Measurements from ENCODE around the gene SRPRA. TPM values are rescaled to one million over a fixed set of nuclear protein-coding genes. Genes with fewer than 3 reads are reported as not detected.

Gene SRPRA
- total RNA-seq, 1 donor from 2014 or later = 39.4 TPM

- peak in 1 of 2 donors; percentile 46 for DNase-seq (ENCODE audit: low read depth in 2 of 2)
Measured at GRCh38 chr11:126229858-126230540, 38.7 kb downstream of the SRPRA start.

- no peak for DNase-seq (ENCODE audit: low read depth in 2 of 2)
Measured at GRCh38 chr11:126226334-126227084, 42.2 kb downstream of the SRPRA start.

- no peak for DNase-seq (ENCODE audit: low read depth in 2 of 2)
Measured at GRCh38 chr11:126225295-126225665, 43.4 kb downstream of the SRPRA start.

GRCh38 chr11:126224647-126225294 lies 43.9 kb downstream of the SRPRA start:
- DNase-seq (ENCODE audit: low read depth in 2 of 2) = no peak

- no peak for DNase-seq (ENCODE audit: low read depth in 2 of 2)
Measured at GRCh38 chr11:126219547-126219946, 49.1 kb downstream of the SRPRA start.

- DNase-seq (ENCODE audit: low read depth in 2 of 2) = no peak
Measured at GRCh38 chr11:126217491-126217890, 51.2 kb downstream of the SRPRA start.

GRCh38 chr11:126216526-126217305 lies 52.0 kb downstream of the SRPRA start:
- no peak for DNase-seq (ENCODE audit: low read depth in 2 of 2)

GRCh38 chr11:126214841-126215240 lies 53.9 kb downstream of the SRPRA start:
- DNase-seq (ENCODE audit: low read depth in 2 of 2) = peak in 1 of 2 donors; percentile 31

GRCh38 chr11:126214441-126214840 lies 54.3 kb downstream of the SRPRA start:
- no peak for DNase-seq (ENCODE audit: low read depth in 2 of 2)

Other genes starting within 250 kb of the SRPRA start
- gene CDON, start 206.0 kb downstream of the SRPRA start, total RNA-seq = 1.8 and 4.8 TPM in 2 replicates
- 31.2 and 33.3 TPM in 2 replicates for gene RPUSD4, start 57.2 kb downstream of the SRPRA start, total RNA-seq
- gene FAM118B, start 57.1 kb downstream of the SRPRA start, total RNA-seq = 20.5 and 26.0 TPM in 2 replicates
- gene FOXRED1, start 259 bp upstream of the SRPRA start, total RNA-seq = 12.0 and 14.1 TPM in 2 replicates
- gene TIRAP, start 14.2 kb upstream of the SRPRA start, total RNA-seq = 4.7 and 5.7 TPM in 2 replicates
- gene DCPS, start 35.2 kb upstream of the SRPRA start, total RNA-seq = 7.2 and 8.5 TPM in 2 replicates
- 12.5 and 20.2 TPM in 2 replicates for gene ST3GAL4, start 86.8 kb upstream of the SRPRA start, total RNA-seq